A673 (cell line): ENCODE data around the gene KCNC3. TPM values are rescaled to one million over a fixed set of nuclear protein-coding genes. Genes with fewer than 3 reads are reported as not detected.
"Not testable (repeated sequence)": the region's sequence is repeated elsewhere in the genome, so short reads cannot be mapped to it uniquely, and the experiment has no call there.

Experiments
- BruUV-seq: library from RNA; stranded (reverse); fragments of 400-500 nt; replicated peaks from 2 replicates; lab custom pipeline; 2021; lab: Mats Ljungman, UMichigan
- CTCF ChIA-PET: fragments of 300-600 bp; sonication (Branson Sonifier 250); formaldehyde crosslinking; loops from one replicate; lab custom pipeline; 2022; ENCODE audit warnings: antibody characterized with exemption; lab: Charles Lee
- POLR2A ChIA-PET: fragments of 300-600 bp; sonication (Branson Sonifier 250); formaldehyde crosslinking; loops from one replicate; lab custom pipeline; 2022; ENCODE audit warnings: antibody characterized with exemption; ENCODE audit not compliant: low non-redundant PET; lab: Charles Lee
- DNase-seq: peaks from one replicate; pipeline ENCODE4 v3.0.0-alpha.2; 2015; ENCODE audit warnings: low spot score
- H3K27ac ChIP-seq: fragments of 200-600 bp; sonication (generic); 2 replicates; pipeline ENCODE4 v1.5.1; 2016; ENCODE audit warnings: mixed run types, low read depth, mild to moderate bottlenecking, mixed read lengths, antibody characterized with exemption, low read length; ENCODE audit not compliant: poor library complexity, severe bottlenecking
- H3K27me3 ChIP-seq: fragments of 200-600 bp; sonication (generic); replicated peaks from 2 replicates; pipeline ENCODE4 v1.6.1; 2017; ENCODE audit warnings: mixed run types, low read depth, mild to moderate bottlenecking, mixed read lengths, antibody characterized with exemption, low read length; ENCODE audit not compliant: insufficient read depth, poor library complexity
- H3K36me3 ChIP-seq: fragments of 200-600 bp; sonication (generic); 2 replicates; pipeline ENCODE4 v1.6.1; 2016; ENCODE audit warnings: mixed run types, mild to moderate bottlenecking, mixed read lengths, antibody characterized with exemption, low read length; ENCODE audit not compliant: insufficient read depth, poor library complexity, severe bottlenecking
- H3K4me1 ChIP-seq: fragments of 200-600 bp; sonication (generic); 2 replicates; pipeline ENCODE4 v1.6.1; 2017; ENCODE audit warnings: mixed run types, mild to moderate bottlenecking, mixed read lengths, antibody characterized with exemption, low read length; ENCODE audit not compliant: insufficient read depth, poor library complexity, severe bottlenecking
- H3K4me3 ChIP-seq: fragments of 200-600 bp; sonication (generic); 2 replicates; pipeline ENCODE4 v1.5.1; 2016; ENCODE audit warnings: low read depth, mixed run types, mild to moderate bottlenecking, mixed read lengths, low read length; ENCODE audit not compliant: poor library complexity, severe bottlenecking
- H3K9me3 ChIP-seq: fragments of 200-600 bp; sonication (generic); 2 replicates; pipeline ENCODE4 v1.6.1; 2016; ENCODE audit warnings: mixed run types, low read depth, mild to moderate bottlenecking, mixed read lengths, antibody characterized with exemption, low read length; ENCODE audit not compliant: poor library complexity, severe bottlenecking
- EZH2 ChIP-seq: fragments of 200-600 bp; sonication (generic); IDR thresholded peaks from 2 replicates; pipeline ENCODE4 v1.6.1; 2017; ENCODE audit warnings: borderline replicate concordance, low read depth, mild to moderate bottlenecking, mixed read lengths, antibody characterized with exemption, low read length; ENCODE audit not compliant: poor library complexity, severe bottlenecking
- intact Hi-C: fragments of 100-400 bp; cut with micrococcal nuclease; formaldehyde crosslinking; loops from one replicate; pipeline ENCODE4 v1.10.0; 2022; ENCODE audit not compliant: unreplicated experiment
- total RNA-seq: library from RNA; stranded (reverse); gene quantifications from 2 replicates; pipeline ENCODE4 v1.2.3, GENCODE V29; 2021
- TF ChIP-seq, protein P1 (sequence below): fragments of 300-800, 200-600 bp; sonication (generic); conservative IDR thresholded peaks from 2 replicates; pipeline ENCODE4 v1.5.1; 2017; ENCODE audit warnings: low read depth, mild to moderate bottlenecking, antibody characterized with exemption, low read length, moderate library complexity, mixed read lengths

The KCNC3 gene
- total RNA-seq, 1 experiment from 2014 or later, result 6.4 TPM

DNA sequence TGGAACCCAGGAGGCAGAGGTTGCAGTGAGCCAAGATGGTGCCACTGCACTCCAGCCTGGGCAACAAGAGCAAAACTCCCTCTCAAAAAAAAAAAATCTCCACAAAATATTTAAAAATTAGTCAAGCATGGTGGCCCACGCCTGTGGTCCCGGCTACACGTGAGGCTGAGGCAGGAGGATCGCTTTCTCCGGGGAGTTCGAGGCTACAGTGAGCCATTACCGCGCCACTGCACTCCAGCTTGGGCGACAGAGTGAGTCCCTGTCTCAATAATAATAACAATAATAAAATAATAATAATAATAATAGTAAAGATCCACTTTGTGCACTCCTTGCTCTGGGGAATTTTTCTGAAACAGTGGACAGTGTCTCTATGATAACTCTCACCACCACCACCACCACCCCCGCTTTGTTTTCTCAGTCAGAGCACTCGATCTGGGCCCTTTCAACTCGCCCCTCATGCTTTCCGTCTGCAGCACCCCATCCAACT lies 27.6 kb upstream of the KCNC3 start:
- POLR2A ChIA-PET, result no interaction called here
- intact Hi-C loops, result loop anchor here (2.0 to 10.0 kb wide), 3 partner anchors 104 to 568 kb away; no protein-coding TSS in a partner anchor
- no peak for DNase-seq

DNA sequence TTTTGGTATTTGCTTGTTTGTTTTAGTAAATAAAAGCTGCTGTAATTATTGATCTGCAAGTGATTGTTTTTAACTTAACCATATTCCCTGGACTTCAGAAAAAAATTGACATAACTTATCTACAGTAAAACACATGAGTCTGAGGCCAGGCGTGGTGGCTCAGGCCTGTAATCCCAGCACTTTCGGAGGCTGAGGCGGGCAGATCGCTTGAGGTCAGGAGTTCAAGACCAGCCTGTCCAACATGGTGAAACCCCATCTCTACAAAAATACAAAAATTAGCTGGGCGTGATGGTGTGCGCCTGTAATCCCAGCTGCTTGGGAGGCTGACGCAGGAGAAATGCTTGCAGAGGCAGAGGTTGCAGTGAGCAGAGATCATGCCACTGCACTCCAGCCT lies 24.3 kb upstream of the KCNC3 start:
- BruUV-seq, H3K27ac ChIP-seq, H3K36me3 ChIP-seq, H3K4me1 ChIP-seq, DNase-seq, CTCF ChIA-PET, H3K9me3 ChIP-seq, POLR2A ChIA-PET, H3K27me3 ChIP-seq, H3K4me3 ChIP-seq: not testable (repeated sequence)
- intact Hi-C loops, result loop anchor here (10.0 kb wide), 1 partner anchor 571 kb away; no protein-coding TSS in a partner anchor

More for the DNA sequence above, 27.6 kb upstream of the KCNC3 start:
- no peaks in the 10 kb centered on the region for H3K36me3 ChIP-seq
- BruUV-seq, result no TSS peak
- H3K4me1 ChIP-seq, result no peaks in the 10 kb centered on the region
- H3K9me3 ChIP-seq, result no peaks in the 10 kb centered on the region
- no peak for TF ChIP-seq EZH2
- TF ChIP-seq, protein P1, sequence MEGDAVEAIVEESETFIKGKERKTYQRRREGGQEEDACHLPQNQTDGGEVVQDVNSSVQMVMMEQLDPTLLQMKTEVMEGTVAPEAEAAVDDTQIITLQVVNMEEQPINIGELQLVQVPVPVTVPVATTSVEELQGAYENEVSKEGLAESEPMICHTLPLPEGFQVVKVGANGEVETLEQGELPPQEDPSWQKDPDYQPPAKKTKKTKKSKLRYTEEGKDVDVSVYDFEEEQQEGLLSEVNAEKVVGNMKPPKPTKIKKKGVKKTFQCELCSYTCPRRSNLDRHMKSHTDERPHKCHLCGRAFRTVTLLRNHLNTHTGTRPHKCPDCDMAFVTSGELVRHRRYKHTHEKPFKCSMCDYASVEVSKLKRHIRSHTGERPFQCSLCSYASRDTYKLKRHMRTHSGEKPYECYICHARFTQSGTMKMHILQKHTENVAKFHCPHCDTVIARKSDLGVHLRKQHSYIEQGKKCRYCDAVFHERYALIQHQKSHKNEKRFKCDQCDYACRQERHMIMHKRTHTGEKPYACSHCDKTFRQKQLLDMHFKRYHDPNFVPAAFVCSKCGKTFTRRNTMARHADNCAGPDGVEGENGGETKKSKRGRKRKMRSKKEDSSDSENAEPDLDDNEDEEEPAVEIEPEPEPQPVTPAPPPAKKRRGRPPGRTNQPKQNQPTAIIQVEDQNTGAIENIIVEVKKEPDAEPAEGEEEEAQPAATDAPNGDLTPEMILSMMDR, result no peak
- CTCF ChIA-PET, result interaction anchor here (0.5 to 2.3 kb wide), 13 partner anchors 11 to 660 kb away, joined by 3 to 16 read pairs (median 4); partner anchors contain the start of genes KCNC3, NR1H2 and POLD1
- peak overlapping the region; percentile 65 for H3K4me3 ChIP-seq
- no peaks in the 10 kb centered on the region for H3K27me3 ChIP-seq
- peak overlapping the region; percentile 85 for H3K27ac ChIP-seq

DNA sequence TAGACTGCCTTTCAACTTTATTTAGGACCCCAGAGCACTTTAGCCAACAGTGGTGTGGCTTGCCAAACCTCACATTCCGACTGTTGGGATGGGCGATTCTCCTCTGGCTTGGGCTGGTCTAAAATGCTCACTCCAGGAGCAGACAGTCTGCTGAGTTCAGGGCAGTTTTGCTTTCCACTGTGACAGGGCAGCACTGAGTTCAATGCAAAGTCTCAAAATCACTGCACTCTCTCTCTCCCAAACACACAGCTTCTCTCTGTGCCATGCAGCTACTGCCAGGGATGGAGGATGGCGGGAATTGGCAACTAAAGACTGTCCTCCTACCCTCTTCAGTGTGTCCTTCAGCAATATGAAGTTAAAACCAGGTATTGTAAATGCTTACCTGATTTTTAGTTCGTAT lies 23.1 kb upstream of the KCNC3 start:
- BruUV-seq, result no TSS peak
- Histone ChIP-seq H3K4me3 (no peak overlapping the region), H3K4me1 (no peaks in the 10 kb centered on the region), H3K27me3 (no peaks in the 10 kb centered on the region), H3K27ac (no peak overlapping the region), H3K9me3 (no peaks in the 10 kb centered on the region), H3K36me3 (no peaks in the 10 kb centered on the region)
- CTCF ChIA-PET, result no interaction called here
- no peak for DNase-seq
- intact Hi-C loops, result loop anchor here (10.0 kb wide), 1 partner anchor 573 kb away; no protein-coding TSS in a partner anchor
- POLR2A ChIA-PET, result interaction anchor here (0.6 kb wide), 1 partner anchor 430 kb away, joined by 9 read pairs; no protein-coding TSS in a partner anchor
- TF ChIP-seq, protein P1, result no peak
- no peak for TF ChIP-seq EZH2
